DOHH2 (cell line): ENCODE measurements around the gene CBLB.

Experiments
- H3F3A ChIP-seq: fragments of 200-600 bp; sonication (generic), shearing (Covaris generic); 2 replicates; pipeline ENCODE4 v1.6.0; 2016; ENCODE audit warnings: antibody characterized with exemption, mild to moderate bottlenecking; ENCODE audit not compliant: control insufficient read depth, insufficient read depth
- H3K27ac ChIP-seq: fragments of 200-600 bp; sonication (generic); 2 replicates; pipeline ENCODE4 v1.5.1; 2014; ENCODE audit warnings: low read depth, mild to moderate bottlenecking, low read length, moderate library complexity
- H3K27me3 ChIP-seq: fragments of 200-600 bp; sonication (generic); 2 replicates; pipeline ENCODE4 v1.6.1; 2014; ENCODE audit warnings: mild to moderate bottlenecking, low read length, mixed read lengths; ENCODE audit not compliant: control insufficient read depth
- H3K36me3 ChIP-seq: fragments of 200-600 bp; sonication (generic); 2 replicates; pipeline ENCODE4 v1.6.1; 2014; ENCODE audit warnings: mild to moderate bottlenecking, low read length, moderate library complexity, mixed read lengths; ENCODE audit not compliant: control insufficient read depth
- H3K4me1 ChIP-seq: fragments of 200-600 bp; sonication (generic); 2 replicates; pipeline ENCODE4 v1.6.1; 2014; ENCODE audit warnings: mild to moderate bottlenecking, low read length, mixed read lengths; ENCODE audit not compliant: control insufficient read depth
- H3K4me2 ChIP-seq: fragments of 200-600 bp; sonication (generic); 2 replicates; pipeline ENCODE4 v1.6.0; 2014; ENCODE audit warnings: mild to moderate bottlenecking, low read length, moderate library complexity
- H3K4me3 ChIP-seq: fragments of 200-600 bp; sonication (generic); 2 replicates; pipeline ENCODE4 v1.5.1; 2014; ENCODE audit warnings: mild to moderate bottlenecking, low read length, mixed read lengths
- H3K79me2 ChIP-seq: fragments of 200-600 bp; sonication (generic); 2 replicates; pipeline ENCODE4 v1.6.1; 2014; ENCODE audit warnings: mild to moderate bottlenecking, low read length, mixed read lengths; ENCODE audit not compliant: control insufficient read depth
- H3K9me2 ChIP-seq: fragments of 200-600 bp; sonication (generic); replicated peaks from 2 replicates; pipeline ENCODE4 v1.6.1; 2014; ENCODE audit warnings: mild to moderate bottlenecking, low read length, mixed read lengths; ENCODE audit not compliant: control insufficient read depth
- H3K9me3 ChIP-seq: fragments of 200-600 bp; sonication (generic); 2 replicates; pipeline ENCODE4 v1.6.1; 2014; ENCODE audit warnings: antibody characterized with exemption, low read length, mixed read lengths; ENCODE audit not compliant: control insufficient read depth, insufficient read depth
- H4K20me1 ChIP-seq: fragments of 200-600 bp; sonication (generic); 2 replicates; pipeline ENCODE4 v1.6.0; 2014; ENCODE audit warnings: low read depth, mild to moderate bottlenecking, antibody characterized with exemption, low read length, moderate library complexity; ENCODE audit not compliant: control insufficient read depth, insufficient read depth
- EZH2phosphoT487 ChIP-seq: fragments of 200-600 bp; sonication (generic); IDR thresholded peaks from 2 replicates; pipeline ENCODE4 v1.6.1; 2017; ENCODE audit warnings: borderline replicate concordance, mild to moderate bottlenecking, antibody characterized with exemption, low read length, moderate library complexity, mixed read lengths
- TF ChIP-seq, protein P1 (sequence below): fragments of 200-600 bp; sonication (generic); IDR thresholded peaks from one replicate; pipeline ENCODE4 v1.5.1; 2014; ENCODE audit warnings: antibody characterized with exemption, mild to moderate bottlenecking, low read depth, low read length; ENCODE audit not compliant: poor library complexity, severe bottlenecking

Gene CBLB

GRCh38 chr3:105807146-105807545 lies 61.7 kb downstream of the CBLB start:
- no peak overlapping the region for H3K27ac ChIP-seq
- peaks cover 28% of the 10 kb centered on the region for H3K79me2 ChIP-seq
- H3K27me3 ChIP-seq, result no peaks in the 10 kb centered on the region
- H3K4me1 ChIP-seq, result peaks cover 34% of the 10 kb centered on the region
- peaks cover 6% of the 10 kb centered on the region; the same call in 1 of the 2 replicates for H3F3A ChIP-seq
- H3K9me3 ChIP-seq, result no peaks in the 10 kb centered on the region
- no peak overlapping the region for H3K4me3 ChIP-seq
- H3K36me3 ChIP-seq, result peaks cover 3% of the 10 kb centered on the region; the same call in 1 of the 2 replicates
- TF ChIP-seq, protein P1, sequence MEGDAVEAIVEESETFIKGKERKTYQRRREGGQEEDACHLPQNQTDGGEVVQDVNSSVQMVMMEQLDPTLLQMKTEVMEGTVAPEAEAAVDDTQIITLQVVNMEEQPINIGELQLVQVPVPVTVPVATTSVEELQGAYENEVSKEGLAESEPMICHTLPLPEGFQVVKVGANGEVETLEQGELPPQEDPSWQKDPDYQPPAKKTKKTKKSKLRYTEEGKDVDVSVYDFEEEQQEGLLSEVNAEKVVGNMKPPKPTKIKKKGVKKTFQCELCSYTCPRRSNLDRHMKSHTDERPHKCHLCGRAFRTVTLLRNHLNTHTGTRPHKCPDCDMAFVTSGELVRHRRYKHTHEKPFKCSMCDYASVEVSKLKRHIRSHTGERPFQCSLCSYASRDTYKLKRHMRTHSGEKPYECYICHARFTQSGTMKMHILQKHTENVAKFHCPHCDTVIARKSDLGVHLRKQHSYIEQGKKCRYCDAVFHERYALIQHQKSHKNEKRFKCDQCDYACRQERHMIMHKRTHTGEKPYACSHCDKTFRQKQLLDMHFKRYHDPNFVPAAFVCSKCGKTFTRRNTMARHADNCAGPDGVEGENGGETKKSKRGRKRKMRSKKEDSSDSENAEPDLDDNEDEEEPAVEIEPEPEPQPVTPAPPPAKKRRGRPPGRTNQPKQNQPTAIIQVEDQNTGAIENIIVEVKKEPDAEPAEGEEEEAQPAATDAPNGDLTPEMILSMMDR, result no peak
- TF ChIP-seq EZH2phosphoT487, result no peak
- H3K4me2 ChIP-seq, result no peak overlapping the region
- no peaks in the 10 kb centered on the region for H3K9me2 ChIP-seq
- H4K20me1 ChIP-seq, result no peaks in the 10 kb centered on the region

DNA sequence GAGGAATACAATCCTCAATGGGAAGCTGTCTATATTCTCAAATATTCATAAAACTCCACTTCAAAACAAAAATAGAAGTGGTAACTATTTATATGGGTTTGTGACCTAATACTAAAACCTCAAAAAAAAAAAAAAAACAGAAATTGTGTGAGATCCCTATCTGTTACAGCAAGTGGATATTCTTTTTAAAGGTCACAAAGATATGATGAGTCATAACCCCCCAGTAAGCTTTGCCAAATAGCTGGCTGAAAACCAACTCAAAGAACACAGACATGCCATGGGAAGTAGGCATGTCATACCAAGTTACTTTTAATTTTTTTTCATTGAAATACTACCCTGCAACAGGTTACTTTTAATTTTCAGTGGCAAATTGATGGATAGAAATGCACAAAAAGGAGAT lies 62.5 kb downstream of the CBLB start:
- Histone ChIP-seq H3K9me2 (no peaks in the 10 kb centered on the region), H3K9me3 (no peaks in the 10 kb centered on the region), H3F3A (peaks cover 6% of the 10 kb centered on the region; the same call in 1 of the 2 replicates), H3K36me3 (peaks cover 3% of the 10 kb centered on the region; the same call in 1 of the 2 replicates), H3K27ac (no peak overlapping the region), H3K4me3 (no peak overlapping the region), H3K79me2 (peaks cover 35% of the 10 kb centered on the region), H4K20me1 (no peaks in the 10 kb centered on the region), H3K27me3 (no peaks in the 10 kb centered on the region), H3K4me1 (peaks cover 34% of the 10 kb centered on the region), H3K4me2 (no peak overlapping the region)
- TF ChIP-seq, protein P1, result no peak
- TF ChIP-seq EZH2phosphoT487, result no peak

DNA sequence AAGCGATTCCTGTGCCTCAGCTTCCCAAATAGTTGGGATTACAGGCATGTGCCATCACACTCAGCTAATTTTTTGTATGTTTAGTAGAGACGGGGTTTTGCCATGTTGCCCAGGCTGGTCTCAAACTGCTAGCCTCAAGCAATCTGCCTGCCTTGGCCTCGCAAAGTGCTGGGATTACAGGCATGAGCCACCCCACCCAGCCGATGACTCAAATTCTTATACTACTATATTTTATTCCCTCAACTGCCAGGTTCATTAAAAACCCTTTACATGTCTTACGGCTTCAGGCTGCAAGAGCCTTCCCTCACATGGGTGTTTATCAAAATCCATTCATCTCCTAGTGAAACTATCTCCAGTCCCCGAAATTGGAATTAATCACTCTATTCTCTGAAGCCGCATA lies 63.4 kb downstream of the CBLB start:
- Histone ChIP-seq H3K4me2 (no peak overlapping the region), H3K27me3 (no peaks in the 10 kb centered on the region), H3K9me2 (no peaks in the 10 kb centered on the region), H3K4me1 (peaks cover 37% of the 10 kb centered on the region), H4K20me1 (no peaks in the 10 kb centered on the region), H3K4me3 (no peak overlapping the region), H3K36me3 (no peaks in the 10 kb centered on the region; the same call in 1 of the 2 replicates), H3K9me3 (no peaks in the 10 kb centered on the region), H3K79me2 (peaks cover 37% of the 10 kb centered on the region), H3F3A (peaks cover 6% of the 10 kb centered on the region; the same call in 1 of the 2 replicates), H3K27ac (no peak overlapping the region)
- TF ChIP-seq, protein P1, result no peak
- TF ChIP-seq EZH2phosphoT487, result no peak
